Measurements from ENCODE around the gene CTDP1. TPM values are rescaled to one million over a fixed set of nuclear protein-coding genes. Genes with fewer than 3 reads are reported as not detected.

The CTDP1 gene
- total and polyA plus RNA-seq, 4 donors, result 18.8 to 30.5 (median 21.7) TPM

DNA sequence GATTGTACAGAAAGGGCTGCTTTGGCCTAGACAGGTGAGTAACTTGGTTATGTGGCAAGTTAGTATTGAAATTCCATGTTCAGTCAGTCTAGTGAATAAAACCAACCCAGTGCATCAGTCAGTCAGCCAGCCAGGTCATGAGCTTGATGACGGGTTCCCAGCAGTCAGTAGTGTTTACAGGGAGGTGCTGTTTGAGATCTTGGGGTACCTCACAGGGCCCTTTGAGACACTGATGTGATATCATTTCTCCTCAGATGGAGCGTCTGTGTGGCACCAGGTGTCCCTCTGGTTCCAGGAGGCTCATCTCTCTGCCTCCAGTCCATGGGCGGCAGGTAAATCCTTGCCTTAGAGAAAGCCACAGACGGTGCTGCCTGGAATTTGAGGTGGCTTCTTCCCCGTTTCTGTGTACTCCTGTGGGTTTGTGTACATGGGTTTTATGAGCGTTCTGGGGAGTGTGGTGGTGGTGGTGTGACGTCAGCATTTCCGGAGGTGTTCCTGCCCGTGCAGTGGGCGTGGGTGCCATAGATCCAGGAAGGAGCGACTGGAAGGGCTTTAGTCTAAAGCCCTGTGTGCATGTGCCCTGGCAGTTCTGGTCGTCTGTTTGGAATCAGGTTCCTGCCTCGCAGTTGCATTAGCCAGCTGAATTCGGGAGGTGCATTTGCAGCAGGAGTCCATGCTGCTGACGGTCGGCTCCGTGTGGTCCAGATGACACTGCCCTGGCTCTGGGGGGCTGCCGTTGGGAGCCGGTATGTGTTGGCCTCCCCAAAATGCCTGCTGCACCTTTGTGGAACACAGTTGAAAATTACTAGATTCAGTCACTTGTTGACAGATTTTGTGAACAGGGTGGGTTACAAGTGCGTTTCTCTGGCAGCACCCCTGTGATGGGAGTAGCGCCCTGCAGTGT is 2.1 kb downstream of the CTDP1 start:
- Histone ChIP-seq H3K27ac (ENCODE audit: low read depth in 1 of 2, low read length in 1 of 2) (no peak overlapping the region), H3K4me3 (no peak overlapping the region), H3K36me3 (ENCODE audit: control insufficient read depth in 4 of 4, insufficient read depth in 4 of 4, low read length in 4 of 4) (peaks cover 0 to 5% (median 1%) of the 10 kb centered on the region in 4 donors), H3K9ac (ENCODE audit: insufficient read depth in 1 of 2, low read length in 2 of 2) (no peak overlapping the region), H3K27me3 (ENCODE audit: control insufficient read depth in 3 of 3, insufficient read depth in 3 of 3, low read length in 2 of 3) (no peaks in the 10 kb centered on the region), H3K9me3 (ENCODE audit: control insufficient read depth in 4 of 4, insufficient read depth in 3 of 4, low read length in 3 of 4) (no peaks in the 10 kb centered on the region), H3K4me1 (ENCODE audit: control insufficient read depth in 5 of 5, insufficient read depth in 5 of 5, low read length in 5 of 5) (peaks cover 5 to 25% (median 12%) of the 10 kb centered on the region in 5 donors)
- WGBS, 2 donors, result 67 to 75% methylated on average over 21 of the region's 21 CpGs
- ATAC-seq (ENCODE audit: insufficient read depth, low FRiP score), result no peak
- TF ChIP-seq CTCF (IDR thresholded peaks at IDR 0.05; ENCODE audit: control extremely low read depth, extremely low read depth), result no peak
- no peak for DNase-seq

- Histone ChIP-seq H3K27me3 (ENCODE audit: control insufficient read depth in 3 of 3, insufficient read depth in 3 of 3, low read length in 2 of 3) (no peaks in the 10 kb centered on the region), H3K9ac (ENCODE audit: insufficient read depth in 1 of 2, low read length in 2 of 2) (no peak overlapping the region), H3K4me3 (no peak overlapping the region), H3K4me1 (ENCODE audit: control insufficient read depth in 5 of 5, insufficient read depth in 5 of 5, low read length in 5 of 5) (peaks cover 5 to 22% (median 12%) of the 10 kb centered on the region in 5 donors), H3K27ac (ENCODE audit: low read depth in 1 of 2, low read length in 1 of 2) (peak overlapping the region in 1 of 2 donors; percentile 43), H3K9me3 (ENCODE audit: control insufficient read depth in 4 of 4, insufficient read depth in 3 of 4, low read length in 3 of 4) (no peaks in the 10 kb centered on the region), H3K36me3 (ENCODE audit: control insufficient read depth in 4 of 4, insufficient read depth in 4 of 4, low read length in 4 of 4) (peaks cover 0 to 3% (median 0%) of the 10 kb centered on the region in 4 donors)
- ATAC-seq (ENCODE audit: insufficient read depth, low FRiP score), result no peak
- 84 to 87% methylated on average over 11 of the region's 11 CpGs for WGBS, 2 donors
- TF ChIP-seq CTCF (IDR thresholded peaks at IDR 0.05; ENCODE audit: control extremely low read depth, extremely low read depth), result no peak
- no peak for DNase-seq
These were observed 2.9 kb downstream of the CTDP1 start for GRCh38 chr18:79682481-79682880.

GRCh38 chr18:79682894-79683625 is 3.5 kb downstream of the CTDP1 start:
- no peak overlapping the region for H3K4me3 ChIP-seq
- DNase-seq, result no peak
- H3K9me3 ChIP-seq (ENCODE audit: control insufficient read depth in 4 of 4, insufficient read depth in 3 of 4, low read length in 3 of 4), result no peaks in the 10 kb centered on the region
- peaks cover 0 to 3% (median 0%) of the 10 kb centered on the region in 4 donors for H3K36me3 ChIP-seq (ENCODE audit: control insufficient read depth in 4 of 4, insufficient read depth in 4 of 4, low read length in 4 of 4)
- no peak overlapping the region for H3K9ac ChIP-seq (ENCODE audit: insufficient read depth in 1 of 2, low read length in 2 of 2)
- H3K4me1 ChIP-seq (ENCODE audit: control insufficient read depth in 5 of 5, insufficient read depth in 5 of 5, low read length in 5 of 5), result peaks cover 4 to 28% (median 11%) of the 10 kb centered on the region in 5 donors
- no peak overlapping the region for H3K27ac ChIP-seq (ENCODE audit: low read depth in 1 of 2, low read length in 1 of 2)
- H3K27me3 ChIP-seq (ENCODE audit: control insufficient read depth in 3 of 3, insufficient read depth in 3 of 3, low read length in 2 of 3), result no peaks in the 10 kb centered on the region
- TF ChIP-seq CTCF (IDR thresholded peaks at IDR 0.05; ENCODE audit: control extremely low read depth, extremely low read depth), result no peak
- WGBS, 2 donors, result 57 to 63% methylated on average over 15 of the region's 15 CpGs
- no peak for ATAC-seq (ENCODE audit: insufficient read depth, low FRiP score)

Data from lung (tissue), 12 donors.